Osteoblast (primary cell): ENCODE measurements around the gene ABLIM1. TPM values are rescaled to one million over a fixed set of nuclear protein-coding genes. Genes with fewer than 3 reads are reported as not detected.

Experiments used
- DNase-seq: peaks from one replicate; pipeline ENCODE4 v3.0.0; 2011; ENCODE audit warnings: low spot score, mixed read lengths; ENCODE audit not compliant: insufficient read length; ENCODE audit errors: missing footprints
- H2AFZ ChIP-seq: 2 replicates; pipeline ENCODE4 v1.6.0; 2011; ENCODE audit warnings: mild to moderate bottlenecking, low read length
- H3K27ac ChIP-seq: 2 replicates; pipeline ENCODE4 v1.5.1; 2011; ENCODE audit warnings: mild to moderate bottlenecking, low read depth, low read length, moderate library complexity
- H3K27me3 ChIP-seq: 2 replicates; pipeline ENCODE4 v1.6.0; 2012; ENCODE audit warnings: mild to moderate bottlenecking, control low read depth, inconsistent platforms, low read length, moderate library complexity; ENCODE audit not compliant: insufficient read depth
- H3K36me3 ChIP-seq: 2 replicates; pipeline ENCODE4 v1.5.1; 2011; ENCODE audit warnings: mild to moderate bottlenecking, low read length, control low read depth, moderate library complexity; ENCODE audit not compliant: insufficient read depth
- H3K4me1 ChIP-seq: 2 replicates; pipeline ENCODE4 v1.5.1; 2011; ENCODE audit warnings: mild to moderate bottlenecking, low read length, control low read depth, moderate library complexity; ENCODE audit not compliant: insufficient read depth
- H3K4me2 ChIP-seq: 2 replicates; pipeline ENCODE4 v1.6.0; 2011; ENCODE audit warnings: mild to moderate bottlenecking, low read length; ENCODE audit not compliant: insufficient read depth
- H3K4me3 ChIP-seq: fragments of 200-600 bp; sonication (generic); 3 replicates; pipeline ENCODE4 v1.5.1; 2012; ENCODE audit warnings: mild to moderate bottlenecking, low read length, inconsistent platforms; ENCODE audit not compliant: insufficient read depth
- H3K79me2 ChIP-seq: 2 replicates; pipeline ENCODE4 v1.6.0; 2012; ENCODE audit warnings: mild to moderate bottlenecking, low read length, control low read depth, inconsistent platforms; ENCODE audit not compliant: insufficient read depth
- H3K9me3 ChIP-seq: 2 replicates; pipeline ENCODE4 v1.5.1; 2011; ENCODE audit warnings: low read depth, low read length, control low read depth
- H4K20me1 ChIP-seq: 2 replicates; pipeline ENCODE4 v1.6.0; 2012; ENCODE audit warnings: mild to moderate bottlenecking, low read length, control low read depth; ENCODE audit not compliant: insufficient read depth
- CTCF ChIP-seq: IDR thresholded peaks from 2 replicates; pipeline ENCODE4 v1.5.1; 2011; ENCODE audit warnings: mild to moderate bottlenecking, low read depth, low read length, moderate library complexity; ENCODE audit errors: extremely low read depth
- total RNA-seq: library from RNA; depleted of rRNA; stranded (reverse); fragments of >200 nt; gene quantifications from 2 replicates; pipeline ENCODE4 v1.2.3, GENCODE V29; 2012

The ABLIM1 gene
- total RNA-seq, 1 donor, result 11.2 TPM

GRCh38 chr10:114694062-114694461, 36.0 kb upstream of the ABLIM1 start:
- Histone ChIP-seq H3K4me3 (no peak overlapping the region), H3K4me2 (no peak overlapping the region), H3K36me3 (no peaks in the 10 kb centered on the region), H2AFZ (no peak overlapping the region), H3K9me3 (no peaks in the 10 kb centered on the region), H3K79me2 (no peaks in the 10 kb centered on the region), H4K20me1 (no peaks in the 10 kb centered on the region), H3K27ac (no peak overlapping the region), H3K4me1 (peaks cover 25% of the 10 kb centered on the region), H3K27me3 (peaks cover 10% of the 10 kb centered on the region)
- DNase-seq, result no peak
- TF ChIP-seq CTCF, result no peak

- no peaks in the 10 kb centered on the region for H4K20me1 ChIP-seq
- H3K9me3 ChIP-seq, result no peaks in the 10 kb centered on the region
- H3K27ac ChIP-seq, result no peak overlapping the region
- TF ChIP-seq CTCF, result no peak
- no peak overlapping the region for H2AFZ ChIP-seq
- H3K36me3 ChIP-seq, result no peaks in the 10 kb centered on the region
- peaks cover 14% of the 10 kb centered on the region for H3K27me3 ChIP-seq
- H3K79me2 ChIP-seq, result no peaks in the 10 kb centered on the region
- DNase-seq, result no peak
- peaks cover 18% of the 10 kb centered on the region for H3K4me1 ChIP-seq
- peak overlapping the region; percentile 26 for H3K4me2 ChIP-seq
- no peak overlapping the region for H3K4me3 ChIP-seq
Observed at GRCh38 chr10:114691442-114691941, 33.4 kb upstream of the ABLIM1 start.

- Histone ChIP-seq H3K9me3 (no peaks in the 10 kb centered on the region), H3K4me3 (no peak overlapping the region), H2AFZ (no peak overlapping the region), H3K27me3 (peaks cover 12% of the 10 kb centered on the region), H3K36me3 (no peaks in the 10 kb centered on the region), H3K27ac (no peak overlapping the region), H3K79me2 (no peaks in the 10 kb centered on the region), H3K4me2 (no peak overlapping the region), H4K20me1 (no peaks in the 10 kb centered on the region), H3K4me1 (peaks cover 28% of the 10 kb centered on the region)
- DNase-seq, result no peak
- TF ChIP-seq CTCF, result no peak
Observed at GRCh38 chr10:114688786-114689185, 30.7 kb upstream of the ABLIM1 start.

- H3K36me3 ChIP-seq, result no peaks in the 10 kb centered on the region
- H2AFZ ChIP-seq, result no peak overlapping the region
- peaks cover 7% of the 10 kb centered on the region for H3K27me3 ChIP-seq
- H4K20me1 ChIP-seq, result no peaks in the 10 kb centered on the region
- DNase-seq, result no peak
- no peak for TF ChIP-seq CTCF
- H3K4me2 ChIP-seq, result no peak overlapping the region
- H3K4me3 ChIP-seq, result no peak overlapping the region
- H3K4me1 ChIP-seq, result peaks cover 28% of the 10 kb centered on the region
- no peak overlapping the region for H3K27ac ChIP-seq
- H3K9me3 ChIP-seq, result no peaks in the 10 kb centered on the region
- no peaks in the 10 kb centered on the region for H3K79me2 ChIP-seq
Observed at GRCh38 chr10:114687459-114687858, 29.4 kb upstream of the ABLIM1 start.
